ENCODE data around the gene ADAMTS17.
"Not testable (repeated sequence)": the region's sequence is repeated elsewhere in the genome, so short reads cannot be mapped to it uniquely, and the experiment has no call there.

Gene ADAMTS17

GRCh38 chr15:99979886-99980285 is 361.9 kb downstream of the ADAMTS17 start:
- ATAC-seq (replicated peaks; ENCODE audit: extremely low read depth, poor library complexity, severe bottlenecking); H3K27ac Mint-ChIP-seq (ENCODE audit: low read depth); H3K4me1 Mint-ChIP-seq; H3K4me3 Mint-ChIP-seq; H3K36me3 Mint-ChIP-seq (ENCODE audit: insufficient read depth); H3K27me3 Mint-ChIP-seq; H3K9me3 Mint-ChIP-seq; DNase-seq (ENCODE audit: low spot score in 2 of 2): not testable (repeated sequence)

DNA sequence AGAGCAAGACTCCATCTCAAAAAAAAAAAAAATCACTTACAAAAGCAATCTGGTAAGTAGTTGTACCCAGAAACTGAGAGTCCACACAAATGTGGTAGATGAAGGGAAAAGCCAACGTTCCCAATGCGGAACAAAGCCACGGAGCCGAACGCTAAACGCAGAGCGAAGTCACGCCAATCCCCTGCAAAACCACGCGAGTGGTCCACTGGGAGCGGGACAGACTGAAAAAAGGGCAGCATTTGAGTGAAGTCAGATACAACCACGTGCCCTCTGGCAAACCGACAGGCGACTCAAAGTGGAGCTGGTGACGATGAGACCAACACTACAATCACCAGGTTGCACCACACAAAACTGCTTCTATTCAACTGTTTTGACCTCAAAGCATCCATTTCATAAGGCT is 362.4 kb downstream of the ADAMTS17 start:
- peaks cover 1% of the 10 kb centered on the region for H3K36me3 Mint-ChIP-seq (ENCODE audit: insufficient read depth)
- no peaks in the 10 kb centered on the region for H3K27me3 Mint-ChIP-seq
- no peaks in the 10 kb centered on the region for H3K9me3 Mint-ChIP-seq
- H3K27ac Mint-ChIP-seq (ENCODE audit: low read depth), result no peak overlapping the region
- H3K4me1 Mint-ChIP-seq, result no peaks in the 10 kb centered on the region
- no peak overlapping the region for H3K4me3 Mint-ChIP-seq
- DNase-seq (ENCODE audit: low spot score in 2 of 2), result no peak
- no peak for ATAC-seq (replicated peaks; ENCODE audit: extremely low read depth, poor library complexity, severe bottlenecking)

DNA sequence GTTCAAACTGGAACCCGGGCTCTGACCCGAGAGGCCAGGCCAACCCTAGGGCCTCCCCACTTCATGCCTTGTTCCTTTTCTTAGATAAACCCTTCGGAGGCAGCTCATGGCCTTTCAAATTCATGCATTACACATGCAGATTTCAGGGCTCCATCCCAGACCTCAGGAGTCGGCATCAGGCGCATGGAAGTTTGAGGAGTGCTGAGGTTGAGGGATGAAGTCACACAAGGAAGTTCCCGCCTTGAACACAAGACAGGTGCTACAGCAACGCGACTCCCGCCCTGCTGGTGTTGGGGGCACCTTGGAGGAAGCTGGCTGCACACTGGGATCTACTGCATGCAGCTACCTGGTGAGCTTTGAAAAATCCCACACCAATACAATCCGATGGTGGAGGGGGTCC is 363.3 kb downstream of the ADAMTS17 start:
- no peaks in the 10 kb centered on the region for H3K4me1 Mint-ChIP-seq
- H3K4me3 Mint-ChIP-seq, result no peak overlapping the region
- no peak for DNase-seq (ENCODE audit: low spot score in 2 of 2)
- H3K9me3 Mint-ChIP-seq, result no peaks in the 10 kb centered on the region
- no peaks in the 10 kb centered on the region for H3K27me3 Mint-ChIP-seq
- H3K27ac Mint-ChIP-seq (ENCODE audit: low read depth), result no peak overlapping the region
- H3K36me3 Mint-ChIP-seq (ENCODE audit: insufficient read depth), result peaks cover 1% of the 10 kb centered on the region
- no peak for ATAC-seq (replicated peaks; ENCODE audit: extremely low read depth, poor library complexity, severe bottlenecking)

DNA sequence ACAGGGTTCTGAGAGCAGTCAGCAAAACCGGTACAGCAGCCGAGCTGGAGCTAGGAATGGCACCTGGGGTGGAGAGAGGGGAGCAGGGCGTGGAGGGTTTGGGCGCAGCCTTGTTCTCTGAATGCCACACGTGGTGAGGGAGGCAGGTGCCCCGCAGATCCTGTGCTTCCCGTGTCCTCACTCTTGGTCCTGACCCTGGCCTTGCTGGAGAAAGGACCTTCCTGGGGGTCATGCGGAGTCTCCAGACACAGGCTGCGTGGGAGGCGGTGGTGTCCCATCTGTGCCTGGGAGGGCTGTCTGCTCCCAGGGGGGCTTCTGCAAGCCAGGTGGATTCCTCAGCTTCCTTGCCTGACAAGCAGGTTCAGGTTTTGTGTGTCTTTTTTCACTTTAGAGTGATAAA is 363.8 kb downstream of the ADAMTS17 start:
- no peaks in the 10 kb centered on the region for H3K9me3 Mint-ChIP-seq
- peaks cover 1% of the 10 kb centered on the region for H3K36me3 Mint-ChIP-seq (ENCODE audit: insufficient read depth)
- H3K27me3 Mint-ChIP-seq, result no peaks in the 10 kb centered on the region
- H3K4me3 Mint-ChIP-seq, result no peak overlapping the region
- DNase-seq (ENCODE audit: low spot score in 2 of 2), result no peak
- H3K27ac Mint-ChIP-seq (ENCODE audit: low read depth), result no peak overlapping the region
- no peaks in the 10 kb centered on the region for H3K4me1 Mint-ChIP-seq
- ATAC-seq (replicated peaks; ENCODE audit: extremely low read depth, poor library complexity, severe bottlenecking), result no peak

- H3K9me3 Mint-ChIP-seq, result no peaks in the 10 kb centered on the region
- no peaks in the 10 kb centered on the region for H3K27me3 Mint-ChIP-seq
- H3K4me3 Mint-ChIP-seq, result no peak overlapping the region
- H3K4me1 Mint-ChIP-seq, result no peaks in the 10 kb centered on the region
- peaks cover 1% of the 10 kb centered on the region for H3K36me3 Mint-ChIP-seq (ENCODE audit: insufficient read depth)
- DNase-seq (ENCODE audit: low spot score in 2 of 2) (no peak), ATAC-seq (replicated peaks; ENCODE audit: extremely low read depth, poor library complexity, severe bottlenecking) (no peak)
- H3K27ac Mint-ChIP-seq (ENCODE audit: low read depth), result no peak overlapping the region
Observed at GRCh38 chr15:99976811-99977271, 364.9 kb downstream of the ADAMTS17 start.

- Mint-ChIP-seq H3K4me3 (no peak overlapping the region), H3K27me3 (no peaks in the 10 kb centered on the region), H3K9me3 (no peaks in the 10 kb centered on the region), H3K27ac (ENCODE audit: low read depth) (no peak overlapping the region), H3K4me1 (no peaks in the 10 kb centered on the region), H3K36me3 (ENCODE audit: insufficient read depth) (peaks cover 1% of the 10 kb centered on the region)
- no peak for DNase-seq (ENCODE audit: low spot score in 2 of 2)
- ATAC-seq (replicated peaks; ENCODE audit: extremely low read depth, poor library complexity, severe bottlenecking), result no peak
Observed at GRCh38 chr15:99976000-99976399, 365.8 kb downstream of the ADAMTS17 start.

- H3K27me3 Mint-ChIP-seq, result no peaks in the 10 kb centered on the region
- DNase-seq (ENCODE audit: low spot score in 2 of 2) (no peak), ATAC-seq (replicated peaks; ENCODE audit: extremely low read depth, poor library complexity, severe bottlenecking) (no peak)
- no peaks in the 10 kb centered on the region for H3K9me3 Mint-ChIP-seq
- no peak overlapping the region for H3K27ac Mint-ChIP-seq (ENCODE audit: low read depth)
- H3K4me1 Mint-ChIP-seq, result no peaks in the 10 kb centered on the region
- H3K4me3 Mint-ChIP-seq, result no peak overlapping the region
- peaks cover 1% of the 10 kb centered on the region for H3K36me3 Mint-ChIP-seq (ENCODE audit: insufficient read depth)
Observed at GRCh38 chr15:99974246-99974645, 367.5 kb downstream of the ADAMTS17 start.

DNA sequence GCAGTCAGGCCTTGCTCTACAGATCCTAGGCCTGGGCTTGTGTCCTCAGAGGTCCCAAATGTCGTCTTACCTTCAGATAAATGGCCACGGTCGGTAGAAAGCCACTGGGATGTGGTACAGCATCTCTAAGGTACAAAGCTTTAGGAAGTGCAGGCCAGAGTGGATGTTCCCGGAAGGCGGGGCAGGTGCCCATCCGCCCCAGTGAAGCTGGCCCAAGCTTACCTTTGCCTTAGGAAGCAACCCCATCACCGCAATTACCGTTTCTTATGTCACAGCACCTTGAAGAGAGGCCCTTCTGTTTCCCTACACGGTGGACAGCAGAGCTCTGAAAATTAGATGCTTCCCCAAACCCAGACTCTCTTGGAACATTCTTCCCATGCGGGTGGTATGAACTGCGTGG is 368.4 kb downstream of the ADAMTS17 start:
- H3K27ac Mint-ChIP-seq (ENCODE audit: low read depth), result no peak overlapping the region
- ATAC-seq (replicated peaks; ENCODE audit: extremely low read depth, poor library complexity, severe bottlenecking), result no peak
- no peaks in the 10 kb centered on the region for H3K27me3 Mint-ChIP-seq
- H3K4me1 Mint-ChIP-seq, result no peaks in the 10 kb centered on the region
- no peak overlapping the region for H3K4me3 Mint-ChIP-seq
- no peaks in the 10 kb centered on the region for H3K9me3 Mint-ChIP-seq
- no peak for DNase-seq (ENCODE audit: low spot score in 2 of 2)
- H3K36me3 Mint-ChIP-seq (ENCODE audit: insufficient read depth), result no peaks in the 10 kb centered on the region

DNA sequence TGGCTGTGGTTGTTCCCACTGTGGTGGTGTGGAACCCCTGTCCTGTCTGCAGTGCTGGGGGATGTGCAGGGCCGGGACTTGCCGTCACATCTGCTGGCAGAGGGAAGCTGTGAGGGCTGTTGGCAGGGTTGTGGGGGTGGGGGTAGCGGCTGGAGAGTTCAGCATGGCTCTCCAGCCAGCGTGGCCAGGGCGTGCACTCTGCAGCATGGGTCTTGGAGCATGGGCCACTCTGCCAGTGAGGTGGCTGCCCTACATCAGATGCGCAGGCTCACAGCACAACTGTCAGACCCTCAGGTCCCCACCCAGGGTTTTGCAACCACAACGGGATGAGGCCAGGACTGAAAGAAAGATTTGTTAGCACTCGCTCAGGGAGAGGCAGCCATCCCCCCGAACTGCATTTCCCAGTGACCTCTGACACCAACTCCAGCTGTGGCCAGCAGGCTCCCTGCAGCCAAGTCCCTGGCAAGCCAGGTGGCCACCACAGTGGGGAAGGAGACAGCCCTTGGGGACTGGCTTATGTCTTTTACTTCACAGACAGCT is 370.8 kb downstream of the ADAMTS17 start:
- H3K27ac Mint-ChIP-seq (ENCODE audit: low read depth), result no peak overlapping the region

DNA sequence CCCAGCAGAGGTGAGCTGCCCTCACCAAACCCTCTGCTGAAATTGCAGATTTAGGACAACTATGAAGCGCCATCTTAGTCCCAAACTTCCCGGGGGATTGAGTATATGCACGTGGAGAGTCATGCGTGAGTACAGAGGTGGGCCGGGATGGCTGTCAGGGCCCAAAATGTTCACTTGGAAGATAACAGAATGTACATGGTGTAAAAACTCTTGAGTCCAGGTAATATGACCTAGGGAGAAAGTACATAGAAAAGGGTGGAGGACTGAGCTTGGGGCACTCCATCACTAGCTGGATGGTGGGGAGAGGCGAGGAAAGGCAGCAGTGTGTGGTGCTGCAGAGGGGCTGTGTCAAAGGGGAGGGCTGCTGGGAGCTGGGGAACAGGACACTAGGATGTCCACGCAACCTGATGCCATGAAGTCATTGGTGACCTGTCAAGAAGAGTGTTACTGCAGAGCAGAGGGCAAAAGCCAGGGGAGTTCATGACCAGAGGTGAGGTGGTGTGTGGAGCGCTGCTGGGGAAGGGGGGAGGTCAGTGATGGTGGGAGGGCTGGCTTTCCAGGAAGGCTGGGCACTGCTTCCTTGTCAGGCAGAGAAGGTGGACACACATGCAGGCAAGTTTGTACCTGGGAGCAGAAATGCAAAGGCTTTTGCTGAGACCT is 372.4 kb downstream of the ADAMTS17 start:
- H3K27ac Mint-ChIP-seq (ENCODE audit: low read depth), result no peak overlapping the region
- H3K4me1 Mint-ChIP-seq, result no peaks in the 10 kb centered on the region
- no peak overlapping the region for H3K4me3 Mint-ChIP-seq
- ATAC-seq (replicated peaks; ENCODE audit: extremely low read depth, poor library complexity, severe bottlenecking) (no peak), DNase-seq (ENCODE audit: low spot score in 2 of 2) (no peak)
- no peaks in the 10 kb centered on the region for H3K9me3 Mint-ChIP-seq
- no peaks in the 10 kb centered on the region for H3K36me3 Mint-ChIP-seq (ENCODE audit: insufficient read depth)
- H3K27me3 Mint-ChIP-seq, result no peaks in the 10 kb centered on the region

More for the DNA sequence above, 370.8 kb downstream of the ADAMTS17 start:
- Mint-ChIP-seq H3K9me3 (no peaks in the 10 kb centered on the region), H3K4me3 (no peak overlapping the region), H3K36me3 (ENCODE audit: insufficient read depth) (no peaks in the 10 kb centered on the region), H3K27me3 (no peaks in the 10 kb centered on the region), H3K4me1 (no peaks in the 10 kb centered on the region)
- no peak for DNase-seq (ENCODE audit: low spot score in 2 of 2)
- ATAC-seq (replicated peaks; ENCODE audit: extremely low read depth, poor library complexity, severe bottlenecking), result no peak

GRCh38 chr15:99967841-99968371 is 373.9 kb downstream of the ADAMTS17 start:
- no peaks in the 10 kb centered on the region for H3K4me1 Mint-ChIP-seq
- no peak for DNase-seq (ENCODE audit: low spot score in 2 of 2)
- H3K9me3 Mint-ChIP-seq, result no peaks in the 10 kb centered on the region
- no peak for ATAC-seq (replicated peaks; ENCODE audit: extremely low read depth, poor library complexity, severe bottlenecking)
- H3K4me3 Mint-ChIP-seq, result no peak overlapping the region
- H3K27me3 Mint-ChIP-seq, result no peaks in the 10 kb centered on the region
- H3K27ac Mint-ChIP-seq (ENCODE audit: low read depth), result no peak overlapping the region
- no peaks in the 10 kb centered on the region for H3K36me3 Mint-ChIP-seq (ENCODE audit: insufficient read depth)

GRCh38 chr15:99966815-99967214 is 375.0 kb downstream of the ADAMTS17 start:
- Mint-ChIP-seq H3K4me3 (no peak overlapping the region), H3K9me3 (no peaks in the 10 kb centered on the region), H3K27ac (ENCODE audit: low read depth) (no peak overlapping the region), H3K4me1 (no peaks in the 10 kb centered on the region), H3K27me3 (peaks cover 5% of the 10 kb centered on the region), H3K36me3 (ENCODE audit: insufficient read depth) (no peaks in the 10 kb centered on the region)
- no peak for ATAC-seq (replicated peaks; ENCODE audit: extremely low read depth, poor library complexity, severe bottlenecking)
- no peak for DNase-seq (ENCODE audit: low spot score in 2 of 2)

- Mint-ChIP-seq H3K4me1 (no peaks in the 10 kb centered on the region), H3K9me3 (no peaks in the 10 kb centered on the region), H3K27me3 (peaks cover 9% of the 10 kb centered on the region), H3K4me3 (no peak overlapping the region), H3K36me3 (ENCODE audit: insufficient read depth) (no peaks in the 10 kb centered on the region), H3K27ac (ENCODE audit: low read depth) (no peak overlapping the region)
- no peak for ATAC-seq (replicated peaks; ENCODE audit: extremely low read depth, poor library complexity, severe bottlenecking)
- no peak for DNase-seq (ENCODE audit: low spot score in 2 of 2)
Observed at GRCh38 chr15:99965376-99965775, 376.4 kb downstream of the ADAMTS17 start.
